Choroid plexus epithelial cell (primary cell): ENCODE results near the gene LRRC36.

ENCODE experiments used
- DNase-seq: peaks from one replicate; pipeline ENCODE4 v3.0.0-alpha.2; 2010; ENCODE audit warnings: low read depth
- H3K4me3 ChIP-seq: 2 replicates; pipeline ENCODE4 v1.5.1; 2011; ENCODE audit warnings: low read depth, mild to moderate bottlenecking, control low read depth, low read length, moderate library complexity
- CTCF ChIP-seq: conservative IDR thresholded peaks from 2 replicates; pipeline ENCODE4 v1.5.1; 2011; ENCODE audit warnings: low read depth, mild to moderate bottlenecking, control low read depth, inconsistent platforms, low read length, moderate library complexity

LRRC36 gene

GRCh38 chr16:67284699-67285646 lies 41.6 kb upstream of the LRRC36 start:
- peak; percentile 38 for DNase-seq
- peak; percentile 67 for TF ChIP-seq CTCF
- no peak overlapping the region for H3K4me3 ChIP-seq

GRCh38 chr16:67286441-67287235 lies 40.0 kb upstream of the LRRC36 start:
- H3K4me3 ChIP-seq, result no peak overlapping the region
- no peak for TF ChIP-seq CTCF
- no peak for DNase-seq

- no peak for DNase-seq
- no peak for TF ChIP-seq CTCF
- H3K4me3 ChIP-seq, result no peak overlapping the region
Measured at GRCh38 chr16:67287960-67288359, 38.7 kb upstream of the LRRC36 start.

GRCh38 chr16:67291461-67291860 lies 35.2 kb upstream of the LRRC36 start:
- DNase-seq, result no peak
- H3K4me3 ChIP-seq, result no peak overlapping the region
- no peak for TF ChIP-seq CTCF

GRCh38 chr16:67294171-67294757 lies 32.4 kb upstream of the LRRC36 start:
- no peak overlapping the region for H3K4me3 ChIP-seq
- DNase-seq, result no peak
- no peak for TF ChIP-seq CTCF

- peak; percentile 58 for DNase-seq
- TF ChIP-seq CTCF, result peak; percentile 41
- H3K4me3 ChIP-seq, result no peak overlapping the region
Measured at GRCh38 chr16:67294938-67295361, 31.7 kb upstream of the LRRC36 start.
